Measurements from ENCODE around the gene FRMPD1. TPM values are rescaled to one million over a fixed set of nuclear protein-coding genes. Genes with fewer than 3 reads are reported as not detected.

The FRMPD1 gene
- total RNA-seq, 1 donor from 2014 or later = 6.3 TPM

- no peak overlapping the region for H3K27ac ChIP-seq (ENCODE audit: low read depth, low read length)
- H3K4me1 ChIP-seq (ENCODE audit: control insufficient read depth in 3 of 3, insufficient read depth in 3 of 3, low read length in 3 of 3) = peaks cover 15 to 22% (median 20%) of the 10 kb centered on the region in 3 donors
- no peaks in the 10 kb centered on the region for H3K36me3 ChIP-seq (ENCODE audit: control insufficient read depth in 3 of 3, insufficient read depth in 3 of 3, low read length in 3 of 3)
- H3K4me3 ChIP-seq (ENCODE audit: low read length in 3 of 3) = no peak overlapping the region
- peaks cover 0 to 4% (median 3%) of the 10 kb centered on the region in 3 donors for H3K27me3 ChIP-seq (ENCODE audit: control insufficient read depth in 3 of 3, insufficient read depth in 3 of 3, low read length in 3 of 3)
- no peaks in the 10 kb centered on the region for H3K9me3 ChIP-seq (ENCODE audit: control insufficient read depth in 3 of 3, low read length in 3 of 3)
- H3K9ac ChIP-seq (ENCODE audit: low read depth in 1 of 3, low read length in 3 of 3) = no peak overlapping the region
These were observed 7.5 kb upstream of the FRMPD1 start for GRCh38 chr9:37643214-37643613.

- Histone ChIP-seq H3K27me3 (ENCODE audit: control insufficient read depth in 3 of 3, insufficient read depth in 3 of 3, low read length in 3 of 3) (peaks cover 0 to 4% (median 3%) of the 10 kb centered on the region in 3 donors), H3K9ac (ENCODE audit: low read depth in 1 of 3, low read length in 3 of 3) (no peak overlapping the region), H3K36me3 (ENCODE audit: control insufficient read depth in 3 of 3, insufficient read depth in 3 of 3, low read length in 3 of 3) (no peaks in the 10 kb centered on the region), H3K4me3 (ENCODE audit: low read length in 3 of 3) (no peak overlapping the region), H3K4me1 (ENCODE audit: control insufficient read depth in 3 of 3, insufficient read depth in 3 of 3, low read length in 3 of 3) (peaks cover 4 to 11% (median 11%) of the 10 kb centered on the region in 3 donors), H3K9me3 (ENCODE audit: control insufficient read depth in 3 of 3, low read length in 3 of 3) (no peaks in the 10 kb centered on the region), H3K27ac (ENCODE audit: low read depth, low read length) (no peak overlapping the region)
These were observed 4.7 kb upstream of the FRMPD1 start for GRCh38 chr9:37645903-37646506.

- no peak overlapping the region for H3K27ac ChIP-seq (ENCODE audit: low read depth, low read length)
- H3K27me3 ChIP-seq (ENCODE audit: control insufficient read depth in 3 of 3, insufficient read depth in 3 of 3, low read length in 3 of 3) = peaks cover 7 to 31% (median 24%) of the 10 kb centered on the region in 3 donors
These were observed 368 bp upstream of the FRMPD1 start for GRCh38 chr9:37650299-37650872.

GRCh38 chr9:37652261-37652660 lies 1.5 kb downstream of the FRMPD1 start:
- Histone ChIP-seq H3K9ac (ENCODE audit: low read depth in 1 of 3, low read length in 3 of 3) (no peak overlapping the region), H3K27me3 (ENCODE audit: control insufficient read depth in 3 of 3, insufficient read depth in 3 of 3, low read length in 3 of 3) (peaks cover 10 to 31% (median 24%) of the 10 kb centered on the region in 3 donors), H3K27ac (ENCODE audit: low read depth, low read length) (no peak overlapping the region), H3K4me3 (ENCODE audit: low read length in 3 of 3) (no peak overlapping the region), H3K9me3 (ENCODE audit: control insufficient read depth in 3 of 3, low read length in 3 of 3) (no peaks in the 10 kb centered on the region), H3K4me1 (ENCODE audit: control insufficient read depth in 3 of 3, insufficient read depth in 3 of 3, low read length in 3 of 3) (peaks cover 11 to 12% (median 11%) of the 10 kb centered on the region in 3 donors), H3K36me3 (ENCODE audit: control insufficient read depth in 3 of 3, insufficient read depth in 3 of 3, low read length in 3 of 3) (no peaks in the 10 kb centered on the region)

More at GRCh38 chr9:37650299-37650872, 368 bp upstream of the FRMPD1 start:
- H3K4me3 ChIP-seq (ENCODE audit: low read length in 3 of 3) = peak overlapping the region in 1 of 3 donors; percentile 79
- H3K36me3 ChIP-seq (ENCODE audit: control insufficient read depth in 3 of 3, insufficient read depth in 3 of 3, low read length in 3 of 3) = no peaks in the 10 kb centered on the region
- H3K9me3 ChIP-seq (ENCODE audit: control insufficient read depth in 3 of 3, low read length in 3 of 3) = no peaks in the 10 kb centered on the region
- peaks cover 13 to 19% (median 19%) of the 10 kb centered on the region in 3 donors for H3K4me1 ChIP-seq (ENCODE audit: control insufficient read depth in 3 of 3, insufficient read depth in 3 of 3, low read length in 3 of 3)
- no peak overlapping the region for H3K9ac ChIP-seq (ENCODE audit: low read depth in 1 of 3, low read length in 3 of 3)

- Histone ChIP-seq H3K4me1 (ENCODE audit: control insufficient read depth in 3 of 3, insufficient read depth in 3 of 3, low read length in 3 of 3) (peaks cover 11 to 12% (median 11%) of the 10 kb centered on the region in 3 donors), H3K4me3 (ENCODE audit: low read length in 3 of 3) (no peak overlapping the region), H3K9ac (ENCODE audit: low read depth in 1 of 3, low read length in 3 of 3) (no peak overlapping the region), H3K27me3 (ENCODE audit: control insufficient read depth in 3 of 3, insufficient read depth in 3 of 3, low read length in 3 of 3) (peaks cover 12 to 31% (median 24%) of the 10 kb centered on the region in 3 donors), H3K27ac (ENCODE audit: low read depth, low read length) (no peak overlapping the region), H3K36me3 (ENCODE audit: control insufficient read depth in 3 of 3, insufficient read depth in 3 of 3, low read length in 3 of 3) (no peaks in the 10 kb centered on the region), H3K9me3 (ENCODE audit: control insufficient read depth in 3 of 3, low read length in 3 of 3) (no peaks in the 10 kb centered on the region)
These were observed 2.6 kb downstream of the FRMPD1 start for GRCh38 chr9:37653385-37653784.

GRCh38 chr9:37656936-37657335 lies 6.2 kb downstream of the FRMPD1 start:
- peaks cover 12 to 22% (median 21%) of the 10 kb centered on the region in 3 donors for H3K27me3 ChIP-seq (ENCODE audit: control insufficient read depth in 3 of 3, insufficient read depth in 3 of 3, low read length in 3 of 3)
- H3K9ac ChIP-seq (ENCODE audit: low read depth in 1 of 3, low read length in 3 of 3) = no peak overlapping the region
- H3K4me1 ChIP-seq (ENCODE audit: control insufficient read depth in 3 of 3, insufficient read depth in 3 of 3, low read length in 3 of 3) = no peaks in the 10 kb centered on the region
- H3K27ac ChIP-seq (ENCODE audit: low read depth, low read length) = no peak overlapping the region
- H3K4me3 ChIP-seq (ENCODE audit: low read length in 3 of 3) = no peak overlapping the region
- H3K36me3 ChIP-seq (ENCODE audit: control insufficient read depth in 3 of 3, insufficient read depth in 3 of 3, low read length in 3 of 3) = no peaks in the 10 kb centered on the region
- no peaks in the 10 kb centered on the region for H3K9me3 ChIP-seq (ENCODE audit: control insufficient read depth in 3 of 3, low read length in 3 of 3)

- H3K27ac ChIP-seq (ENCODE audit: low read depth, low read length) = no peak overlapping the region
- peaks cover 0 to 5% (median 0%) of the 10 kb centered on the region in 3 donors for H3K27me3 ChIP-seq (ENCODE audit: control insufficient read depth in 3 of 3, insufficient read depth in 3 of 3, low read length in 3 of 3)
- H3K9ac ChIP-seq (ENCODE audit: low read depth in 1 of 3, low read length in 3 of 3) = no peak overlapping the region
- no peaks in the 10 kb centered on the region for H3K36me3 ChIP-seq (ENCODE audit: control insufficient read depth in 3 of 3, insufficient read depth in 3 of 3, low read length in 3 of 3)
- H3K9me3 ChIP-seq (ENCODE audit: control insufficient read depth in 3 of 3, low read length in 3 of 3) = no peaks in the 10 kb centered on the region
- no peak overlapping the region for H3K4me3 ChIP-seq (ENCODE audit: low read length in 3 of 3)
- no peaks in the 10 kb centered on the region for H3K4me1 ChIP-seq (ENCODE audit: control insufficient read depth in 3 of 3, insufficient read depth in 3 of 3, low read length in 3 of 3)
These were observed 9.9 kb downstream of the FRMPD1 start for GRCh38 chr9:37660691-37661090.

GRCh38 chr9:37663926-37664325 lies 13.2 kb downstream of the FRMPD1 start:
- H3K27ac ChIP-seq (ENCODE audit: low read depth, low read length) = no peak overlapping the region
- no peaks in the 10 kb centered on the region for H3K27me3 ChIP-seq (ENCODE audit: control insufficient read depth in 3 of 3, insufficient read depth in 3 of 3, low read length in 3 of 3)
- H3K4me1 ChIP-seq (ENCODE audit: control insufficient read depth in 3 of 3, insufficient read depth in 3 of 3, low read length in 3 of 3) = peaks cover 5 to 9% (median 6%) of the 10 kb centered on the region in 3 donors
- H3K9me3 ChIP-seq (ENCODE audit: control insufficient read depth in 3 of 3, low read length in 3 of 3) = no peaks in the 10 kb centered on the region
- H3K36me3 ChIP-seq (ENCODE audit: control insufficient read depth in 3 of 3, insufficient read depth in 3 of 3, low read length in 3 of 3) = no peaks in the 10 kb centered on the region
- H3K9ac ChIP-seq (ENCODE audit: low read depth in 1 of 3, low read length in 3 of 3) = no peak overlapping the region
- no peak overlapping the region for H3K4me3 ChIP-seq (ENCODE audit: low read length in 3 of 3)

- Histone ChIP-seq H3K9me3 (ENCODE audit: control insufficient read depth in 3 of 3, low read length in 3 of 3) (no peaks in the 10 kb centered on the region), H3K4me3 (ENCODE audit: low read length in 3 of 3) (peak overlapping the region in 1 of 3 donors; percentile 59), H3K9ac (ENCODE audit: low read depth in 1 of 3, low read length in 3 of 3) (peak overlapping the region in 2 of 3 donors; percentile 21 to 69), H3K36me3 (ENCODE audit: control insufficient read depth in 3 of 3, insufficient read depth in 3 of 3, low read length in 3 of 3) (no peaks in the 10 kb centered on the region), H3K27ac (ENCODE audit: low read depth, low read length) (peak overlapping the region; percentile 31), H3K4me1 (ENCODE audit: control insufficient read depth in 3 of 3, insufficient read depth in 3 of 3, low read length in 3 of 3) (peaks cover 9 to 14% (median 10%) of the 10 kb centered on the region in 3 donors), H3K27me3 (ENCODE audit: control insufficient read depth in 3 of 3, insufficient read depth in 3 of 3, low read length in 3 of 3) (no peaks in the 10 kb centered on the region)
These were observed 17.0 kb downstream of the FRMPD1 start for GRCh38 chr9:37667706-37668105.

- H3K4me3 ChIP-seq (ENCODE audit: low read length in 3 of 3) = peak overlapping the region; percentile 45 to 59 (median 54)
These were observed 17.4 kb downstream of the FRMPD1 start for GRCh38 chr9:37668116-37668601.

More at GRCh38 chr9:37668116-37668601, 17.4 kb downstream of the FRMPD1 start:
- Histone ChIP-seq H3K36me3 (ENCODE audit: control insufficient read depth in 3 of 3, insufficient read depth in 3 of 3, low read length in 3 of 3) (no peaks in the 10 kb centered on the region), H3K27me3 (ENCODE audit: control insufficient read depth in 3 of 3, insufficient read depth in 3 of 3, low read length in 3 of 3) (no peaks in the 10 kb centered on the region), H3K27ac (ENCODE audit: low read depth, low read length) (peak overlapping the region; percentile 31), H3K9me3 (ENCODE audit: control insufficient read depth in 3 of 3, low read length in 3 of 3) (no peaks in the 10 kb centered on the region), H3K4me1 (ENCODE audit: control insufficient read depth in 3 of 3, insufficient read depth in 3 of 3, low read length in 3 of 3) (peaks cover 9 to 14% (median 10%) of the 10 kb centered on the region in 3 donors), H3K9ac (ENCODE audit: low read depth in 1 of 3, low read length in 3 of 3) (peak overlapping the region; percentile 27 to 69 (median 44))
